Muscle layer of duodenum (tissue), 2 donors: Measurements from ENCODE around the gene FXR1.

Experiments
- H3K27ac ChIP-seq: one replicate; pipeline ENCODE4 v1.7.0; 2013; ENCODE audit warnings: mild to moderate bottlenecking, low read length
- H3K27me3 ChIP-seq: one replicate; pipeline ENCODE4 v1.7.0; 2013; ENCODE audit warnings: low read depth, mild to moderate bottlenecking, control low read depth, low read length
- H3K36me3 ChIP-seq, 2 donors: one replicate each; pipeline ENCODE4 v1.7.0; 2013; ENCODE audit warnings: low read length in 2 of 2, control low read depth in 1 of 2, mild to moderate bottlenecking in 1 of 2; ENCODE audit not compliant: insufficient read depth in 2 of 2, control insufficient read depth in 1 of 2
- H3K4me1 ChIP-seq, 2 donors: one replicate each; pipeline ENCODE4 v1.7.0; 2013; ENCODE audit warnings: low read length in 2 of 2, mild to moderate bottlenecking in 2 of 2, control low read depth in 1 of 2, moderate library complexity in 1 of 2; ENCODE audit not compliant: insufficient read depth in 2 of 2, control insufficient read depth in 1 of 2
- H3K4me3 ChIP-seq, 2 donors: one replicate each; pipeline ENCODE4 v1.7.0; 2013; ENCODE audit warnings: low read length in 2 of 2, low read depth in 1 of 2, mild to moderate bottlenecking in 1 of 2
- H3K9me3 ChIP-seq, 2 donors: one replicate each; pipeline ENCODE4 v1.7.0; 2013; ENCODE audit warnings: low read length in 2 of 2, control low read depth in 1 of 2, mild to moderate bottlenecking in 1 of 2; ENCODE audit not compliant: control insufficient read depth in 1 of 2
- donor health status: healthy.

FXR1 gene

GRCh38 chr3:180940826-180941225, 28.4 kb downstream of the FXR1 start:
- Histone ChIP-seq H3K36me3 (peaks cover 10 to 13% of the 10 kb centered on the region in 2 donors), H3K4me3 (no peak overlapping the region), H3K9me3 (no peaks in the 10 kb centered on the region), H3K4me1 (no peaks in the 10 kb centered on the region), H3K27me3 (no peaks in the 10 kb centered on the region), H3K27ac (no peak overlapping the region)

DNA sequence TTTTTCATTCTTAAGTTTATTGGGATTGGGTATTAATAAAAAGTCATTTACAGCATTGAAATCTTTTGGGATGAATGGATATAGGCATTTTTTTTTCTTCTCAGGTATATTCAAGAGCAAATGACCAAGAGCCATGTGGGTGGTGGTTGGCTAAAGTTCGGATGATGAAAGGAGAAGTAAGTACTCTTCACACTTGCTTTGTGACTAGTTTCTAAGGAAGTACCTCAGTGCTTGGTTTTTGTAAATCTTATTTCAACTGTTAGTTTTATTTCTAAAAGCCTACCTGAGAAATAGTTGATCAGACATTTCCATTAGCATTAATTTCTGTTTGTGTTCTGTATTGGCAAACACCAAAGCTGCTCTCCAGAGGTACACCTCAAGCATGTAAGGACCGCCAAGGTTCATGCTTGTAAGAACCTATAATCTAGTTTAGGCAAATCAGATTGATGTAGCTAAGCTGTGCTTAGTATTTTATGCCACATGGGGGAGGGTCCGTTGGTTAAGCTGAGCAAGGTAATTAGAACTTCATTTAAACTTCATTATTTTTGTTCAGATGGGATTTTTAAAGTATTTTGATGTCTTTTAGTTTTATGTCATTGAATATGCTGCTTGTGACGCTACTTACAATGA, 35.4 kb downstream of the FXR1 start:
- no peaks in the 10 kb centered on the region for H3K9me3 ChIP-seq
- H3K36me3 ChIP-seq = peaks cover 7 to 39% of the 10 kb centered on the region in 2 donors
- H3K4me3 ChIP-seq = no peak overlapping the region
- no peaks in the 10 kb centered on the region for H3K4me1 ChIP-seq
- no peak overlapping the region for H3K27ac ChIP-seq
- no peaks in the 10 kb centered on the region for H3K27me3 ChIP-seq

- Histone ChIP-seq H3K27ac (no peak overlapping the region), H3K9me3 (no peaks in the 10 kb centered on the region), H3K4me1 (no peaks in the 10 kb centered on the region), H3K27me3 (no peaks in the 10 kb centered on the region), H3K4me3 (no peak overlapping the region), H3K36me3 (peaks cover 27 to 56% of the 10 kb centered on the region in 2 donors)
These were observed 47.2 kb downstream of the FXR1 start for GRCh38 chr3:180959691-180960090.

- H3K9me3 ChIP-seq = no peaks in the 10 kb centered on the region
- H3K4me1 ChIP-seq = no peaks in the 10 kb centered on the region
- H3K27ac ChIP-seq = no peak overlapping the region
- no peak overlapping the region for H3K4me3 ChIP-seq
- no peaks in the 10 kb centered on the region for H3K27me3 ChIP-seq
- H3K36me3 ChIP-seq = peaks cover 26 to 53% of the 10 kb centered on the region in 2 donors
These were observed 48.6 kb downstream of the FXR1 start for GRCh38 chr3:180961087-180961486.

DNA sequence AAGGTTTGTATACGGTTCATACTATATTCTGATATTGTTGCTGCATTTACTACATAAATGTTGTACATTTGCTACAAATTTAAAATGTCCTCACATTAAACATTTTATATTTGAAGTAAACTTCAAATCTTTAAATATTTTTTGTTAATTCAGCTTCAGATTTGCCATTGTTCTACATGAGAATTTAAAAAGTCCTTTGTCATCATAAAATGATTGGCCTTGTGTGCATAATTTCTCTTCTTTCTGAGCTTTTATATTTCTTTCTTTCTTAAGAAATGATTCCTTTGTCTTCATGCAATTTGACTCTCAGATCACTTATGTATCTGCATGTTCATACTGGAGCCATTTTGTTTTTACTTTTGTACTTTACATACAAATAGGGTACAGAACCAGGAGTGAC, 49.1 kb downstream of the FXR1 start:
- no peaks in the 10 kb centered on the region for H3K27me3 ChIP-seq
- no peaks in the 10 kb centered on the region for H3K9me3 ChIP-seq
- no peaks in the 10 kb centered on the region for H3K4me1 ChIP-seq
- no peak overlapping the region for H3K4me3 ChIP-seq
- peaks cover 22 to 49% of the 10 kb centered on the region in 2 donors for H3K36me3 ChIP-seq
- H3K27ac ChIP-seq = no peak overlapping the region

DNA sequence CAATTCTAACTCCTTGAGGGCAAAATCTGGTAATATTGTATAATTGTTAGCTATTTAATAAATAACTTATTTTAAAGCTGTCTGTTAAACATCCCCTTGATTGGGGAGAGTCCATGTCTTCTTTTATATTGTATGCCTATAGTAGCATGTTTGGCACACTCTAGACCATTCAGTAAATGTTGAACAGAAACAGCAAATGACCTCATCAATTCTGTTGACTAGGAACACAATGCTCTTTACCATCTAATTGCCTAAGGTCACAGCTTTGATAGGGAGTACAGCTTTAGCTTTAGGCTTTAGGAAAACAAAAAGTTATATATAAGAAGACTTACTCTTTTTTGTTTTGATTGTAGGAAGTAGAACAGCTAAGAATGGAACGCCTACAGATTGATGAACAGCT, 50.1 kb downstream of the FXR1 start:
- no peaks in the 10 kb centered on the region for H3K9me3 ChIP-seq
- no peak overlapping the region for H3K27ac ChIP-seq
- H3K4me3 ChIP-seq = no peak overlapping the region
- no peaks in the 10 kb centered on the region for H3K4me1 ChIP-seq
- no peaks in the 10 kb centered on the region for H3K27me3 ChIP-seq
- peaks cover 17 to 45% of the 10 kb centered on the region in 2 donors for H3K36me3 ChIP-seq

- Histone ChIP-seq H3K27ac (no peak overlapping the region), H3K36me3 (peaks cover 40 to 42% of the 10 kb centered on the region in 2 donors)
These were observed 58.5 kb downstream of the FXR1 start for GRCh38 chr3:180970931-180971330.

DNA sequence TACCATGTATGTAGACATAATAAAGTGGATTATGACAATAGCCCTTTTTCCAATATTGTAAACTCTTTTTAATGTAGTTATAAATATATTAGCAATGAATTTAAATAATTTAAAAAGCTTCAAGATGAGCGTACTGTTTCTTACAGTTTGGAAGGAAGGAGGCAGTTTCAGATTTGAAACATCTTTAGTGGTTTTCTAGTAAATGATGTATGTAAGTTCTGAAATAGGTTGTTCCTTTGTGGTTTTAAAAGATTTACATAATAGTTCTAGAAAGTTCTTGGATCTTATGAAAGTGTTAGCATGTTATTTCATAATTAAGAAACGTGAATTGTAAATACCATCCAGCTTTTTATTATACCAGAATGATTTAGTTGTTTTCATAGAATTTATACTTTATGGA, 61.1 kb downstream of the FXR1 start:
- no peak overlapping the region for H3K4me3 ChIP-seq
- H3K9me3 ChIP-seq = no peaks in the 10 kb centered on the region
- H3K27me3 ChIP-seq = no peaks in the 10 kb centered on the region
- no peak overlapping the region for H3K27ac ChIP-seq
- no peaks in the 10 kb centered on the region for H3K4me1 ChIP-seq
- H3K36me3 ChIP-seq = peaks cover 39 to 40% of the 10 kb centered on the region in 2 donors

More at GRCh38 chr3:180970931-180971330, 58.5 kb downstream of the FXR1 start:
- Histone ChIP-seq H3K9me3 (no peaks in the 10 kb centered on the region), H3K4me3 (no peak overlapping the region), H3K27me3 (no peaks in the 10 kb centered on the region), H3K4me1 (no peaks in the 10 kb centered on the region)

- Histone ChIP-seq H3K27me3 (no peaks in the 10 kb centered on the region), H3K4me3 (no peak overlapping the region), H3K27ac (no peak overlapping the region), H3K9me3 (no peaks in the 10 kb centered on the region), H3K36me3 (peaks cover 39 to 41% of the 10 kb centered on the region in 2 donors), H3K4me1 (no peaks in the 10 kb centered on the region)
These were observed 61.8 kb downstream of the FXR1 start for GRCh38 chr3:180974286-180974685.

GRCh38 chr3:180977498-180977897, 65.0 kb downstream of the FXR1 start:
- H3K9me3 ChIP-seq = no peaks in the 10 kb centered on the region
- peaks cover 23 to 25% of the 10 kb centered on the region in 2 donors for H3K36me3 ChIP-seq
- no peaks in the 10 kb centered on the region for H3K27me3 ChIP-seq
- H3K27ac ChIP-seq = no peak overlapping the region
- H3K4me3 ChIP-seq = no peak overlapping the region
- H3K4me1 ChIP-seq = peaks cover 0 to 10% of the 10 kb centered on the region in 2 donors

- Histone ChIP-seq H3K9me3 (no peaks in the 10 kb centered on the region), H3K27me3 (no peaks in the 10 kb centered on the region), H3K27ac (no peak overlapping the region), H3K4me1 (peaks cover 0 to 10% of the 10 kb centered on the region in 2 donors), H3K4me3 (no peak overlapping the region), H3K36me3 (peaks cover 31 to 40% of the 10 kb centered on the region in 2 donors)
These were observed 67.5 kb downstream of the FXR1 start for GRCh38 chr3:180979961-180980360.

- H3K4me1 ChIP-seq = peaks cover 0 to 10% of the 10 kb centered on the region in 2 donors
- H3K27me3 ChIP-seq = no peaks in the 10 kb centered on the region
- H3K4me3 ChIP-seq = no peak overlapping the region
- H3K36me3 ChIP-seq = peaks cover 35% of the 10 kb centered on the region in 2 donors
- no peak overlapping the region for H3K27ac ChIP-seq
- no peaks in the 10 kb centered on the region for H3K9me3 ChIP-seq
These were observed 68.1 kb downstream of the FXR1 start for GRCh38 chr3:180980611-180981010.
